Effector memory CD4-positive, alpha-beta T cell (primary cell): Measurements from ENCODE around the gene BRPF1.
"Not testable (repeated sequence)": the region's sequence is repeated elsewhere in the genome, so short reads cannot be mapped to it uniquely, and the experiment has no call there.

Source experiments
- DNase-seq, 3 donors: peaks; one replicate each; pipeline ENCODE4 v3.0.0-alpha.2; 2020
- H3K27ac ChIP-seq: 2 replicates; pipeline ENCODE4 v1.7.0; 2013; ENCODE audit warnings: mild to moderate bottlenecking, low read length, moderate library complexity; ENCODE audit not compliant: insufficient read depth, poor library complexity, severe bottlenecking
- H3K27me3 ChIP-seq: replicated peaks from 2 replicates; pipeline ENCODE4 v1.7.0; 2013; ENCODE audit warnings: mild to moderate bottlenecking, low read length; ENCODE audit not compliant: insufficient read depth, control insufficient read depth, poor library complexity, severe bottlenecking
- H3K36me3 ChIP-seq: 2 replicates; pipeline ENCODE4 v1.7.0; 2013; ENCODE audit warnings: mild to moderate bottlenecking, low read length, moderate library complexity; ENCODE audit not compliant: control insufficient read depth, insufficient read depth
- H3K4me1 ChIP-seq: 2 replicates; pipeline ENCODE4 v1.7.0; 2013; ENCODE audit warnings: low read length, mild to moderate bottlenecking; ENCODE audit not compliant: control insufficient read depth, insufficient read depth, poor library complexity, severe bottlenecking
- H3K4me3 ChIP-seq: 2 replicates; pipeline ENCODE4 v1.7.0; 2013; ENCODE audit warnings: low read length, low read depth, mild to moderate bottlenecking; ENCODE audit not compliant: insufficient read depth, poor library complexity, severe bottlenecking
- H3K9me3 ChIP-seq: 2 replicates; pipeline ENCODE4 v1.7.0; 2013; ENCODE audit warnings: mild to moderate bottlenecking, low read length, moderate library complexity; ENCODE audit not compliant: control insufficient read depth

BRPF1 gene

DNA sequence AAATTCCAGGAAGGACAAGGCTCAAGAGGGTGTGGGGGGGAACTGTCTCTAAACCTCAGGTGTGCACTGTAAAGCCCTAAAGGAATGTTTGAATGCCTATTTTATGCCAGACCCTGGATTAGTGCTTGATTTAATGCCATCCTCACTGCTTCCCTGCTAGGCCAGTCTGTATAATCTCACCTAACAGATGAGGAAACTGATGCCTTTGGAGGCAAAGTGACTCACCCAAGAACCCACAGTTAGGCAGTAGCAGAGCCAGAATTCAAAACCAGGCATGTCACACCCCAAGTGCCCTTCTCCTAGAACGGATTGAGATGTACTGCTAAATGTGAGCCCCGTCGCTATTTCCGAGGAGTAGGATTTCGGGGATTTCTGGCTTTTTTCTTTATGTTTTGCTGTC is 30.4 kb downstream of the BRPF1 start:
- no peak for DNase-seq
- peaks cover 22% of the 10 kb centered on the region for H3K36me3 ChIP-seq

DNA sequence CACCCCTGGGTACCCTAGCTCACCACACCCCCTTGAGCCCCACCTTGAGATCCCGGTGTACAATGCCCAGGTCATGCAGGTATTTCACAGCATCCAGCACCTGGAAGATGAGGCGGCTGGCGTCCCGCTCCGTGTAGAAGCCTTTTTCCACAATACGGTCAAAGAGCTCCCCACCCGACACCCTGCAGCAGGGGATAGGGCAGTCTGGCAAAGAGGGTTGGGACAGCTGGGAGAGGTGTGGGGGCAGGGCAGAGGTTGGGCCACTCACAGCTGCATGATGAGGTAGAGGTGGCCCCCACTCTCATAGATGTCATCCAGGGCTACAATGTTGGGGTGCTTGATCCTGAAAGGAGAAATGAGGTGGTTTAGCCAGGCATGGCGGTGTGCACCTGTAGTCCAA is 31.3 kb downstream of the BRPF1 start:
- H3K27ac ChIP-seq = no peak overlapping the region
- no peaks in the 10 kb centered on the region for H3K4me1 ChIP-seq
- H3K4me3 ChIP-seq = no peak overlapping the region
- no peaks in the 10 kb centered on the region for H3K9me3 ChIP-seq
- DNase-seq = no peak
- H3K36me3 ChIP-seq = peaks cover 14% of the 10 kb centered on the region
- no peaks in the 10 kb centered on the region for H3K27me3 ChIP-seq

More for the DNA sequence above, 30.4 kb downstream of the BRPF1 start:
- Histone ChIP-seq H3K4me3 (no peak overlapping the region), H3K27ac (no peak overlapping the region), H3K4me1 (no peaks in the 10 kb centered on the region), H3K27me3 (no peaks in the 10 kb centered on the region), H3K9me3 (no peaks in the 10 kb centered on the region)

DNA sequence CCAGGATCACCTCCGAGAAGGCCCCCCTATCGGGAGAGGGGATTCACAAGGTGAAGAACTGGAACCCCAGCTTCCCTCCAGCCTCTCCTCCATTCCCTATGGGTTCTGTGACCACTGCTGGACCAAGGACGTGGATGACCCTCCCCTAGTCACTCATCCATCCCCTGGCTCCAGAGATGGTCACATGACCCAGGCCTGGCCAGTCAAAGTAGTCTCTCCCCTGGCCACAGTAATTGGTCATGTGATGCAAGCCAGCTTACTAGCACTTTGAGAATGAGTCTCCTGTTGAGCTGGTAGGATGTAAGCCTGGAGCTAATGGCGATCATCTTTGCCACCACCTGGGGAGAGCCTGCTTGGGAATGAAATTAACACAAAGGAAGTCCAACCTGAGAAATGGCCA is 34.3 kb downstream of the BRPF1 start:
- no peaks in the 10 kb centered on the region for H3K9me3 ChIP-seq
- DNase-seq = no peak
- H3K36me3 ChIP-seq = peaks cover 4% of the 10 kb centered on the region
- no peak overlapping the region for H3K27ac ChIP-seq
- H3K27me3 ChIP-seq = no peaks in the 10 kb centered on the region
- H3K4me3 ChIP-seq = no peak overlapping the region
- peaks cover 12% of the 10 kb centered on the region for H3K4me1 ChIP-seq

DNA sequence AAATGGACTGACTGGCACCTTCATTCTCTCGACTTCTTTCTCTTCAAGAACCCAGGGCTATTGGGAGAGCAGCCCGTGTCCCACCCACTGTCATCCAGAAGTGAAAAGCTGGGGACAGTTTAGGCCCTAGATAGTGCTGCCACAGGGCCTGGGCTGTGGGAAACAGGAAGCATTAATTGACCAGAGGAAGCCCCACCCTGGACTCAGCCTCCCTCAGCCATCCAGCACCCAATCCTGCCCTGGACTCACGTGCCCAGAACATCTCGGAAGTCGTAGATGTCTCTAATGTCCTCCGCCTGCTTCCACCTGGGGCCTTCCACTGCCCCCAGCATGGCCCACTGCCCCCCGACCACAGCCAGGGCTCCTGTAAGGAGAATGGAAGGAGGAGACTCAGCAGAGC is 35.9 kb downstream of the BRPF1 start:
- no peaks in the 10 kb centered on the region for H3K9me3 ChIP-seq

DNA sequence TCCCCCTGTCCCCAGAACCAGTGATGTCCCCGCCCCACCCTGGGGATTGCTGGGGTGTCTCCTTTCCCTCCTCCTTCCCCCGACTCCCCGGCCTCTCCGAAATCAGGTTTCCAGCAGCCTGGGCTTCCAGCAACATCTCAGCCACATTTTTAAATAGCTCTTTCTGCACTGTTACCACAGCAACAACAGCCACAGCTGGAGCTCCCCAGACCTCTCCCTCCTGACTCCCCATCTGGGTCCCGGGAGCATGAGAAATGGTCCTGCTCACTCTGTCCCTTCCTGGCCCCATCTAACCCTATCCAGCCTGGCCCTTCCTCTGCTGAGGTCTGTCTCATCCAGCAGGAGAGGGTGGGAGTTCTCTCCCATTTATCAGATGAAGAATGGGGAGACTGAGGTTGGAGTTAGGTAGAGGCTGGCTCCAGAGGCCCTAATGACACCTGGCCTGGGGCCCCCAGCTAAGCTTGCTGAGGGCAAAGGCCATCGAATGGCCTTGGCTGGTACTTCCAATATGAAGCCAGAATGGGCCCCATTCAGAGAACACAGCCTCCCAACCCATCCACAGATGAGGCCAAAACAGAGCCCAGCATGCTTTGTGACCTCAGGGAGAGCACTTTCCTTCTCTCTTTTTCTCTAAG is 36.7 kb downstream of the BRPF1 start:
- H3K27ac ChIP-seq = no peak overlapping the region

More for the DNA sequence above, 35.9 kb downstream of the BRPF1 start:
- H3K36me3 ChIP-seq = no peaks in the 10 kb centered on the region
- no peak overlapping the region for H3K4me3 ChIP-seq
- H3K4me1 ChIP-seq = peaks cover 12% of the 10 kb centered on the region
- H3K27ac ChIP-seq = no peak overlapping the region
- no peaks in the 10 kb centered on the region for H3K27me3 ChIP-seq
- DNase-seq = no peak

DNA sequence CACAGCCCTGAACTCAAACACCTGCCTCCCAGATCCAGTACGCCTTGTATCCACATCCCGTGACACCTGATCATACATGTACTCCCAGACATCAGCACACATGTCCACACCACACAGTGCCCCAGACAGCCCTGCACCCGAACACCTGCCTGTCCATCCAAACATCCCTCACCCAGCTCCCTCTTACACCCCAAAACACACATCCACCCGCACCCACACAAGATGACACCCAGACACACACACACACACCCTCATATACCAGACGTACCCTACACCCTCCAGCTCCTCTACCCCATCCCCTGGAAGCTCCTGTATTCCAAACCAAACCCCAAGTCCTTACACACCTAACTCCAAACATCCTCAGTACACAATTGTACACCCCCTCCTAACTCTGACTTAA is 37.5 kb downstream of the BRPF1 start:
- Histone ChIP-seq H3K4me1 (peaks cover 12% of the 10 kb centered on the region), H3K27ac (no peak overlapping the region), H3K36me3 (no peaks in the 10 kb centered on the region), H3K4me3 (peak overlapping the region; percentile 59), H3K9me3 (no peaks in the 10 kb centered on the region), H3K27me3 (no peaks in the 10 kb centered on the region)
- DNase-seq = no peak

More for the DNA sequence above, 36.7 kb downstream of the BRPF1 start:
- Histone ChIP-seq H3K27me3 (no peaks in the 10 kb centered on the region), H3K9me3 (no peaks in the 10 kb centered on the region), H3K4me1 (peaks cover 12% of the 10 kb centered on the region), H3K4me3 (no peak overlapping the region), H3K36me3 (no peaks in the 10 kb centered on the region)
- no peak for DNase-seq

DNA sequence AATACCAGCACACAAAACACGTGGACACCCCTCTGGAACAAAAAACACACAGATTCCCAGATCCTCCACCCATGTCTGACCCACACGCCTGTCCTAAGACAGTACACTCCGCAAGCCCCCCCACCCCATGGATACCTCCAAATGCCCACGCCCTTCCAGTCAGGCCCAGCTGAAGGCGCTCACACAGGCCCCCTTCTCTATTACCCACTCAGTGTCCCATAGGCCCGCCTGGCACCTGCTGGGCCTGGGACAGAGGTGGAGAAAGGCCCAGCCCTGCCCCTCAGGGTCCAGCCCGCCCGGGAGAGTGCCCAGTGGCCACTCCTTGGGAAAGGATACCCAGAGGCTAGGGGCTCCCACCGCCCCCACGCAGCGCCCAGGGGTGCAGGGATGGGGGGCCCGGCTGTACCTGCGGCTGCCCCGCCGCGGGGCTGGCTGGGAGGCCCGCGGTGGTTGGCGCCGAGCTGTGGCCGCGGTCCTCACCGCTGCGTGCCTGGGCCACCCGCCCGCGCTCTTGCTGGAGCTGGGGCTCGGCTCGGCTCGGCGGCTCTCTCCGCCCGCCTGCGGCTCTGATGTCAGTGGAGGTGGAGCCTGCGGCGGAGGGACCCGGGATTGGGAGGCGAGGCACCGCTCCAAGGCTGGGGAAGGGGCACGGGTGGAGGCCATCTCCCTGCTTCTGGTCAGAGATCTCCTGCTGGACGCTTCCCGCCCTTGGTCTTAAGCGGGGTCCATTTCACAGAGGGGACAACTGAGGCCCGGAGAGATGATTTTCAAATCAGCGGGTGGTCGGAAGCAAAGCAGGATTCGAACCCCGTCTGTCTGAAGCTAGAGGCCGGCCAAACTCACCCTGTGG is 38.1 kb downstream of the BRPF1 start, which contains the start of gene CAMK1:
TSS of gene CAMK1 (minus strand) at position 522 of the 850 bp plus-strand sequence. CDS start 2,198 bp downstream, outside the sequence.
- Histone ChIP-seq H3K27me3 (no peaks in the 10 kb centered on the region), H3K27ac (no peak within 1 kb of the TSS), H3K9me3 (no peaks in the 10 kb centered on the region), H3K4me3 (peak within 1 kb of the TSS; percentile 59), H3K36me3 (no peaks in the 10 kb centered on the region), H3K4me1 (peaks cover 12% of the 10 kb centered on the region)
- DNase-seq = peak; percentile 24 to 38 (median 29)

DNA sequence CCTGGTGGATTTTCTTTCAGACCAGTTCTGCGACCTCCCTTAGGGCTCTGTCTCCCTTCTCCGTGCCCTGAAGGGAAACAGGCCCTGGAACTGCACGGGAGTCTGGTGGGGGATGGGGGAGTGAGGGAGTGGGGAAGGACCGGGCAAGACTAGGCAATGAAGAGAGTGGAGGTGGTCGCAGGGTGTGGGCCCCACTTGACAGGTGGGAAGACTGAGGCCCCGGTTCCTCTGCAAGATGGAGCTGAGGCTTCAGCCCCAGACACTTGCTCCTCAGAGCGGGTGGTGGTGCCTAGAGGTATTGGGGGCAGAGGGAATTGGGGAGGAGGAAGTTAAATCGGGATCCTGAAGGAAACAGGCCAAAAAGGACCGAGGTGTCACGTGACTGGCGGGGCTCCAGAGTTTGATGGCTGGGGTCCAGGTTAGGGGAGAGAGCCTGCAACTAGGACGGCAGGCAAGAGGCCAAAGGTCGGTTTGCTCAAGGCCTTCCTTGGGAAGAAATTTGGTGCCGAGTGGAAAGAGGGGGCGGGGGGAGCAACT is 38.8 kb downstream of the BRPF1 start:
- H3K9me3 ChIP-seq = no peaks in the 10 kb centered on the region
- H3K27me3 ChIP-seq = no peaks in the 10 kb centered on the region
- peaks cover 12% of the 10 kb centered on the region for H3K4me1 ChIP-seq
- no peak for DNase-seq
- H3K36me3 ChIP-seq = no peaks in the 10 kb centered on the region
- no peak overlapping the region for H3K27ac ChIP-seq
- peak overlapping the region; percentile 59 for H3K4me3 ChIP-seq

DNA sequence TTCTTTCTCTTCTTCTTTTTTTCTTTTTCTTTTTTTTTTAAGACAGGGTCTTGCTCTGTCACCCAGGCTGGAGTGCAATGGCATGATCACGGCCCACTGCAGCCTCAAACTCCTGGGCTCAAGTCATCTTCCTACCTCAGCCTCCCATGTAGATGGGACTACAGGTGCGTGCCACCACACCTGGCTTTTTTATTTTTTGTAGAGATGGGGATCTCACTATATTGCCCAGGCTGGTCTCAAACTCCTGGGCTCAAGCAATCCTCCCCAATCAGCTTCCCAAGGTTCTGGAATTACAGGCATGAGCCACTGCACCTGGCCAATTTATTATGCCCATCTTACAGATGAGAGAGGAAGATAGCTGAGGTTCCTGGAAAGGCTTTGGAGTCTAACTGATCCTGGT is 39.5 kb downstream of the BRPF1 start:
- not testable (repeated sequence) for H3K27ac ChIP-seq, H3K36me3 ChIP-seq, H3K9me3 ChIP-seq, H3K27me3 ChIP-seq, DNase-seq, H3K4me3 ChIP-seq
- H3K4me1 ChIP-seq = peaks cover 12% of the 10 kb centered on the region
